Chondrocyte (in vitro differentiated cells): ENCODE measurements around the gene RNF41. TPM values are rescaled to one million over a fixed set of nuclear protein-coding genes. Genes with fewer than 3 reads are reported as not detected.

Experiments
- DNase-seq: peaks from one replicate; pipeline ENCODE4 v3.0.0; 2021; ENCODE audit warnings: mixed read lengths, low spot score
- H3K27ac Mint-ChIP-seq: one replicate; pipeline ENCODE4 v1.8.0; 2021; ENCODE audit warnings: mild to moderate bottlenecking, moderate library complexity, mixed read lengths; ENCODE audit not compliant: unreplicated experiment
- H3K27me3 Mint-ChIP-seq: 2 replicates; pipeline ENCODE4 v1.8.0; 2021; ENCODE audit warnings: low read depth, mixed read lengths
- H3K36me3 Mint-ChIP-seq: 2 replicates; pipeline ENCODE4 v1.8.0; 2021; ENCODE audit warnings: low read depth, mixed read lengths
- H3K4me1 Mint-ChIP-seq: 2 replicates; pipeline ENCODE4 v1.8.0; 2021; ENCODE audit warnings: low read depth, mild to moderate bottlenecking, mixed read lengths
- H3K4me3 Mint-ChIP-seq: one replicate; pipeline ENCODE4 v1.8.0; 2021; ENCODE audit warnings: mild to moderate bottlenecking, moderate library complexity, mixed read lengths; ENCODE audit not compliant: unreplicated experiment
- H3K9me3 Mint-ChIP-seq: 2 replicates; pipeline ENCODE4 v1.8.0; 2021; ENCODE audit warnings: low read depth, mixed read lengths
- CTCF ChIP-seq: fragments of 200-600 bp; sonication (generic); IDR thresholded peaks from 2 replicates; pipeline ENCODE4 v1.5.0; 2021; ENCODE audit warnings: antibody characterized with exemption, mild to moderate bottlenecking, moderate library complexity
- total RNA-seq: library from RNA; stranded (reverse); gene quantifications from 3 replicates; pipeline ENCODE4 v1.2.1, GENCODE V29; 2021

RNF41 gene
- total RNA-seq, 1 donor from 2014 or later: 103 TPM

DNA sequence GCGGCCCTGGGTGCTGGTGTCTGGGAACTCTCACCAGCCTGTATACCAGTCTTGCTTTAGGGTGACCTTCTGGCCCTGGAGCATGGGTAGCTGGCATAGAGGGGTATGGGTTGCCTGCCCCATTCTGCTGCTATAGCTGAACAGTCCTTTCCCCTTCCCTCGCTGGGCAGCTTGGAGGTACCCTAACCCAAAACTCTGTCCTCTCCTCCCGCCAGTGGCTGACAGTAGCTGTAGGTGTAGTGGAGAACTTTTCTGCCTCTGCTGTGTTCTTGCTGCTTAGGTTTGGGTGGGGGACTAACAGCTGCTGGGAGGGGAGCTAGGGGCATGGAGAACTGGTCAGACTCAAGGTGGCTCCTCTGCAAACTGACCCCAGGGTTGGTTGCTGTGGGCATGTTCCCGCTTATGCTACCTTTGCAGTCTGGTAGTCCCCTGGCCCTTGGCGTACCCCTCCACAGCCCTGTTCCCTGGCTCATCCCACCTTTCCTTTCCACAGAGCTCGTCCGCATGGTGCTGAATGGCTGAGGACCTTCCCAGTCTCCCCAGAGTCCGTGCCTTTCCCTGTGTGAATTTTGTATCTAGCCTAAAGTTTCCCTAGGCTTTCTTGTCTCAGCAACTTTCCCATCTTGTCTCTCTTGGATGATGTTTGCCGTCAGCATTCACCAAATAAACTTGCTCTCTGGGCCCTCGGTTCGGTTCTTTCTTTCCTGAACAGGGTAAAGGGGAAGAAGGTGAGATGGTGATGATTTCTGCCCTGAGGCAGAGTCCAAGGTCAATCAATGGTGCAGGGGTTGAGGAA lies 60.6 kb downstream of the RNF41 start:
- H3K36me3 Mint-ChIP-seq: peaks cover 42% of the 10 kb centered on the region
- H3K27ac Mint-ChIP-seq: peak overlapping the region; percentile 99
- peaks cover 37% of the 10 kb centered on the region for H3K4me1 Mint-ChIP-seq
- DNase-seq: peak; percentile 53
- TF ChIP-seq CTCF: no peak
- H3K9me3 Mint-ChIP-seq: no peaks in the 10 kb centered on the region
- H3K4me3 Mint-ChIP-seq: peak overlapping the region; percentile 94
- H3K27me3 Mint-ChIP-seq: no peaks in the 10 kb centered on the region

DNA sequence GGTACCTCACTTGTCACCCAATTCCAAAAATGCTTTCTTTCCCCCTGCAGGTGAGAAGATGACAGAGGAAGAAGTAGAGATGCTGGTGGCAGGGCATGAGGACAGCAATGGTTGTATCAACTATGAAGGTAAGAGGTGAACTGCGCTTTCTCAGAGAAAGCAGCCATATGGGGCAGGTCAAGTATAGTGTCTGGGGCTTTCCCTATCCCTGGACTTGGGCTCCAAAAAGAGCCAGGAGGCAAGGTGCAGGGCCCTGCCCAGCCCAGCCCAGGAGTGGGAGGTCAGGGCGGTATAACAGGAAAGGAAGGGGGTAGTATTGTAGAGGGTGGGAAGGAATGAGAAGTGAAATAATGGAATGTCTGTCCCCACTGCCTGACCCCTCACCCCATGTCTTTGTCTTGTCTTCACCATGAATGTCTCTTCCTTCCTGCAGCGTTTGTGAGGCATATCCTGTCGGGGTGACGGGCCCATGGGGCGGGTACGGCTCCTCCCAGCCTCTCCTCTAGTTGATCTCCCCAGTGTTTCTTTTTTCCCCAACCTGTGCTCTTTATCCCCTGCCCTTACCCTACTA lies 61.4 kb downstream of the RNF41 start:
- Mint-ChIP-seq H3K27ac (peak overlapping the region; percentile 99), H3K4me3 (peak overlapping the region; percentile 94), H3K27me3 (no peaks in the 10 kb centered on the region), H3K9me3 (no peaks in the 10 kb centered on the region), H3K4me1 (peaks cover 40% of the 10 kb centered on the region), H3K36me3 (peaks cover 45% of the 10 kb centered on the region)
- DNase-seq: peak; percentile 38
- TF ChIP-seq CTCF: no peak

GRCh38 chr12:56159482-56160192 lies 62.1 kb downstream of the RNF41 start:
- peak overlapping the region; percentile 99 for H3K27ac Mint-ChIP-seq
- H3K36me3 Mint-ChIP-seq: peaks cover 45% of the 10 kb centered on the region
- peak; percentile 27 for DNase-seq
- no peaks in the 10 kb centered on the region for H3K27me3 Mint-ChIP-seq
- peaks cover 40% of the 10 kb centered on the region for H3K4me1 Mint-ChIP-seq
- H3K9me3 Mint-ChIP-seq: no peaks in the 10 kb centered on the region
- peak overlapping the region; percentile 94 for H3K4me3 Mint-ChIP-seq
- no peak for TF ChIP-seq CTCF

GRCh38 chr12:56158926-56159461 lies 62.7 kb downstream of the RNF41 start:
- no peak for TF ChIP-seq CTCF
- Mint-ChIP-seq H3K36me3 (peaks cover 39% of the 10 kb centered on the region), H3K4me3 (peak overlapping the region; percentile 94), H3K9me3 (no peaks in the 10 kb centered on the region), H3K27me3 (no peaks in the 10 kb centered on the region), H3K4me1 (peaks cover 40% of the 10 kb centered on the region), H3K27ac (peak overlapping the region; percentile 99)
- peak; percentile 92 for DNase-seq
